Stimulated activated CD8-positive, alpha-beta memory T cell treated with anti-CD3 and anti-CD28 coated beads, Interleukin-15, amount 100 ng/mL, for 48 hours (primary cell): ENCODE results near the gene TMOD2.
A peak's percentile ranks its signal among the peaks of the same experiment; 100 is the strongest.

Source experiments
- DNase-seq, 2 donors: peaks; one replicate each; pipeline ENCODE4 v3.0.0-alpha.2; 2020; ENCODE audit warnings: low read depth in 2 of 2

Gene TMOD2

GRCh38 chr15:51736069-51736468 lies 15.3 kb upstream of the TMOD2 start:
- DNase-seq: no peak

- peak in 1 of 2 donors; percentile 37 for DNase-seq
Measured at GRCh38 chr15:51736751-51737521, 14.5 kb upstream of the TMOD2 start.

DNA sequence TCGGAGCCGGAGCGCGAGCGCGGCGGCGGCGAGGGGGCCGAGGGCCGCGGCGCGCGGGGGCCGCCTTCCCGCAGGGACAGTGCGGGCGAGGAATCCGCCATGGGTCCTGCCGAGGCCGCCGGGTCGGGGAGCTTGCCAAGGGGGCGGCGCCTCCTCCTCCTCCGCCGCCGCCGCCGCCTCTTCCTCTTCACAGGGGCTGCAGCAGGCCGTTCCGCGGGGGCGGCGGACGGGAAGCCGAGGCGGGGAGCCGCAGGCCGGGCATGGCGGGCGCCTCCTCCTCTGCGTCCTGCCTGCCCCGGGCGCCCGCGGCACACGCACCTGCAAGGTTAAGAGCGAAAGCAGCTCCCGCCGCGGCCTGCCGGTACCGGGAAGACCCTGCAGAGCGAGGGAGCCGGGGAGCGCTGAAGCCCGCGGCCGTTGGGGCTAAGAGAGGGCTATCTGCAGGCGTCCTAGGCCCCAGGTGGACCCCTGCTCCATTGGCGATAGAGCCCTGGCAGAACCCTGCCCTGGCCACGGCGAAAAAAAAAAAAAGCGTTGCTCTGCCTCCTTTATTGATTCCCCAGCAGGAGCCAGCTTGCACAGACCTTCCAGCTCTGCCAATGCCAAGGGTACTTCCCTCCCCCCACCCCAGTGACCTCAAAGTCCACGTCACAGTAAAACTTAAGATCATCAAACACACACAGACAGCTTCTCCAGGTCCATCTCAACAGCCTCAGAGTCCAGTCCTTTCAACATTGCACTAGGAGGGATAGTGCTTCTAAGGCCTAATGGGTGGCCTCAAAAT lies 13.7 kb upstream of the TMOD2 start, which contains the start of gene LYSMD2:
LYSMD2 (minus strand) TSS at position 134 of the 784 bp plus-strand sequence; CDS start at position 101, 33 bp downstream.
- DNase-seq: peak; percentile 58 to 63

GRCh38 chr15:51738553-51738952 lies 12.8 kb upstream of the TMOD2 start:
- no peak for DNase-seq

GRCh38 chr15:51739061-51739712 lies 12.2 kb upstream of the TMOD2 start:
- DNase-seq: no peak

- no peak for DNase-seq
Measured at GRCh38 chr15:51749307-51749706, 2.1 kb upstream of the TMOD2 start.

DNA sequence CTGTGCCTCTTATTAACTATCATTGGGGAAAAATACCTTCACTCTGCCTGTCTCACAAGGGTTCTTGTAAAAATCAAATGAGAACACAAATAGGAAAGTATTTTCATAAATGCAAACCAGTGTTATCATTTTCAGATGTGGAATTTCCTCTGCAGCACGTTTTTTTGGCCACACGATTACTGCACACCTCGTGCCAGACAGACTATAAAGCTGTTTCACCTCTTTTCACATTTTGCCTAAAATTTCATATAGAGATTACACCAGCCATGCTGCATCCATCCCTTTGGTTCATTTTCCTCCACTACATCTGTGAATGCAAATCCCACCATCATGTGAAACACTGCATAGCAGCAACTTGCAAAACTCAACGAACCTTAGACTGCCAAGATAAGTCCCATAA lies 1.2 kb upstream of the TMOD2 start:
- DNase-seq: no peak

DNA sequence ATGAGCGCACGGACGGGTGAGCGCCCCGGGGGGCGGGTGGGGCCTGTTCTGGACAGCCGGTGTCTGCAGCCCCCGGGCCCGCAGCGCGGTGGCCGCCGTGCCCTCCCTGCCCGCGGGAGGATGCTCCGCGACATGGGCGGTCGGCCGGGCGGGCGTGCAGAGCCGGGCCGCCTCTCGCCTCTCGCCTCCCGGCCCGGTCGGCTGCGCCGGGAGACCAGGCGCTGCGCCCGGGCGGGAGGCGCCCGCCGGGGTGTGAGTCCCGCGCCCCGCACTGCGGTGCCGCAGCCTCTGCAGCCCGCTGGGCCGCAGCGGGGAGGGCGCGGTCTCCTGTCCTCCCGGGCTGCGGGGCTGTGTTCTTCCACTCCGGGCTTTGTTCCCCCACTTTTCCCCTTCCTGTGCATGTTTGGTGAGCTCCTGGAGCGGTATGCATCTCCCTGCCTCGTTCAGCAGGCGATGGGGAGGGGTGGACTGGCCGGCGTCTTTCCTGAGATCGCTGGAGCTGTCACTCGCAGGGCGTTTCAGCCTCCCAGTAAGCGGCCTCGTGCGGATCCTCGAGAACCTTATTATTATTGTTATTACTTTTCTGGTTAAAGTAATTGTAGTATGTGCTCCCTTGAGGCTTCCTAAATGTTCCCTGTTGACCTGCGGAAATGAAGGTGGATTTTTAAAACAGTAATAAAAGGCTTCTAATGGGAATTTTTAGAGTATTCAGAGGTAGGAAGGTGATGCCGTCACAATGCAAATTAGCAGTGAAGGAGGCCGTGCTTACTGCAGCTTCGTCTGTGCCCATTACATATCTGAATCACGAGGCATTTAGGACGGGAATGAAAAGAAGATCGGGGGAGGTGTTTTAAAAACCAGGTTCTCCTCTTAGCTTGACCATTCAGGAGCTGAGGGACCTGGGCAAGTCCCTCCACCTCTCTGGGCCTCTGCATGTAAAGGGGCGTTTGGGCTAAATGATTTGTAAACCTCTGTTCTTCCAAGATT lies 593 bp downstream of the TMOD2 start:
- DNase-seq: no peak

DNA sequence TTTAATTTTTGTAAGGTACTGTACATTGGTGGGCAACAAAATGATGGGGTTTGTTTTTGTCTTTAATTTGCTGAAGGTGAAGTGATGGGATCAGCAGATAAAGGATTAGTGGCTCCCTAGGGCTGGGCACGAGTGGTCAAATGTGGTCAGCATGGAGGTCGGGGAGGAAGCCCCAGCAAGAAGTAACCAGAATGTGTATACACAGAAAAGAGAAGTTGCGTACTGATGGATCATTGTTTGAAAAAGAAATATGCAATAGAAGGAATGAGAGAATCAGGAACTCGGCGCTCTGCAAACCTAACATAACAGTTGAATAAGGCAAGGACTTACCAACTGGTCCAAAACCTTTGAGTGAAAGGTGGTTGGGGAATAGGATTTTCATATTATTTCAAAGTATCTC lies 1.5 kb downstream of the TMOD2 start:
- no peak for DNase-seq

- no peak for DNase-seq
Measured at GRCh38 chr15:51754267-51754666, 2.9 kb downstream of the TMOD2 start.

DNA sequence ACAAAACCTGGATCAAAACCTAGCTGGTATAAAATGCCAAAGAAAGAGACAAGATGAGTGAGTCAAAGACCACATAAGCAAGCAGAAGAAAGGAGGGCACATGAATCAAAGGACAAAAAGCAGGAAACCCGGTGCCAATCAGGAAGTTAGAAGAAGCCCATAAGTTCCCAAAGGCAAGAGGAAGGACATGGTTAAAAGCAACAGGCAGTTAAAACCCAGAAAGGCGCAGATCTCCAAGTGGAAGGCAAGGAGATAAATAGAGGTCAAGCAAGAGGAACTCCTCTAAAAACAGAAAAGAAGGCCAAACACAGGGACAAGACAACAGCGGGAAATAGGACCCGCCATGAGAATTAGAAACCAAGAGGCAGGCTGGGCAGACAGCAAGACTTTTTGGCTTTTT lies 4.4 kb downstream of the TMOD2 start:
- no peak for DNase-seq

DNA sequence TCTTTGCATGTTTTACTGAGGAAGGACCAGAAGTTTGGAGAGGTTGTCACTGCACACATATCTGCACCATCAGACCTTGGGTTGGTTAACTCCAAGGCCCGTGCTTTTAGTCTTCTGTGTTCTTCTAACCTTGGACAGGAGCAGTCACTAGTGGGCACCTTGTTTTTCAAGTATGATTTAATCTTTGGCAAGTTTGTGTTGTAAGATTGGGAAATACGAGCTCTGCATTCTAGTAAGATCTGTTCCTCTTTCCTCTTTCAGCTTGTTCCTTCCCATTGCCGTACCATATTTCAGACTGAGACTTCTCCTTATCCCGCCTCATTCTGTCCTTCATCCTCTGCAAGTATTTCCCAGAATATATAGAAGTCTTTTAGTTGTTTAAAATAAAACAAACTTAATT lies 5.1 kb downstream of the TMOD2 start:
- DNase-seq: no peak

GRCh38 chr15:51757450-51757849 lies 6.1 kb downstream of the TMOD2 start:
- no peak for DNase-seq

DNA sequence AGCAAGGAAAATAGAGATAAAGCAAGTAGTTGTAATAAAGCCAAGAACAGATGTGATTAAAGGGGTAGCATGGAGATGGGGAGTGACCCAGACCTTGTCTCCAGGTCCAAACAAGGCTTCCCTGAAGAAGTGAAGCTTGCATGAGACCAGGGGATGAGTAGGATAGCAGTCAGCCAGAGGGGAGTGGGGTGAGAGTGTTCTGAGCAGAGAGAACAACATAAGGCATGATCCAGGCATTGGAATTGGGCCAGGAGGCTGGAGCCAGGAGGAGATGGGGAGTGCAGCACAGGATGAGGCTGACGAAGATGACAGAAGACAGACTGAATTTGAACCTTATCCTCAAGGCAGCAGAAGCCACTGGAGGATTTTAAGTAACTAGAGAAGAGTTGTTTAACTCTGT lies 7.2 kb downstream of the TMOD2 start:
- no peak for DNase-seq

DNA sequence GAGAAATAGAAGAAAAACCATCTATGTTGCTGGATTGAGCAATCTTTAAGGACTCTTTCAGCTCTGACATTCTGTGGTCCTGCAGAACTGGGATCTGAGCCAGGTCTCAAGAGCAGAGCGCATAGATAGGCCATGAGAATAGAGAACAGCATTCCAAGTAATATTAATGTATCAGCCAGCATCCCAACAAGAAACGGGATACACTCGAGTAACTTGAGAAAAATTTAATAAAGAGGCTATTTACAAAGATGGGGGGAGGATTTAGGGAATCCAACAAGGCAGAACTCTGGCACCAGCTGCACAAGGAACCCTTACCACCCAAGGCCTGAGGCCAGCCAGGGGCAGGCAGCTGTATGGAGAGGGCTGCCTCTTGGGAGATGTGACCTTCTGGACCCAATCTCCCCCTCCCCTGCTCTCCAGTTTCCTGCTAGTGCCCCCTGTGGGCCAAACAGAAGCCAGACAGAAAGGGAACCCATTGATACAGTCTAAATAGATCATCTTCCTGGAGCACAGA lies 8.2 kb downstream of the TMOD2 start:
- no peak for DNase-seq

DNA sequence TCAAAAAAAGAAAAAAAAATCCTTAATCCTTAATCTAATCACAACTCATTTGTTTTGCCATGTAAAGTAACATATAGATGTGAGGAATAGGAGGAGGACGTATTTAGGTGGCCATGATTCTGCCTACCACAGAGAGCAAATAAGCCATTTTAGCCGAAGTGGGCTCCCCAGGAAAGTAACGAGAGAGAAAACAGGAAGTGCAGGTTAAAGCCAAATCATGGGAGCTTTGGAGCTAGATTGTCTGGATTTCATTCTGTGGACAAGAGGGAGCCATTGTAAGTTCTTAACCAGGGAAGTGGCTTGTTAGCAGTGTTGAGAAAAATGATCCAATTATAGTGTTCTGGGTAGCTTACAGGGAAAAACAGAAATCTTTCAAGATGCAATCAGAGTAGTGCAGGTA lies 9.4 kb downstream of the TMOD2 start:
- no peak for DNase-seq

DNA sequence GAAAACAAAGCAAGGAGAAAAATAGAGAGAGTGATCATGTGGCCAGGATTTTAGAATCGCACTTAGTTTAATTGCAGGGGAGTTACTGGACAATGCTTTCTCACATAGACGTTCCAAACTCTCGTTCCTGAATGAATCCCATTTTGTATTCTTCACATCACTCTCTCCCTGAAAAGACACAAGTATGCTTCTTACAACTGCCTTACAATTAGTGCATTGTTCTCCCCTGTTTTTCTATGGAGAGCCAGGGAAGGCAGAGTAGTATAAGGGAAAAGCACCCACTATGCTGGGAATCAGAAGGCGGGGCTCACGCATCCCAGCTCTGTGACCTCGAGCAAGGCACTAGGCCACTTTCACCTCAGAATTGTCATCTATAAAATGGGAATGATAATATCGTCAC lies 14.4 kb downstream of the TMOD2 start:
- no peak for DNase-seq

DNA sequence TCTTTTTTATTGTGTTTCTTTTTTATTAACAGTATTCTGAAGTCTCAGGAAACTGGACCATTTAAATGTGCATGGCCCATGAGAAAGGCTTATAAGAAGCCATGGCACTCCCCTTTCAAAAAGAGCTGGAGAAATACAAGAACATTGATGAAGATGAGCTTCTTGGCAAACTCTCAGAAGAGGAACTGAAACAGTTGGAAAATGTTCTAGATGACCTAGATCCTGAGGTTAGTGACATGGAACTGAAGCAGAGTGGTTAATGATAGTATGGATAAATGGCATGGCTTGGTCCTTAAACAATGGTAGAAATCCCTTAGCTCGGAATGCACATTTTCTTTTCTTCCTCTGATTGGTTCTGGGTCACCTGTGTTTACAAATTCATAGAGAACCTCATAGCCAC lies 14.9 kb downstream of the TMOD2 start:
- no peak for DNase-seq

DNA sequence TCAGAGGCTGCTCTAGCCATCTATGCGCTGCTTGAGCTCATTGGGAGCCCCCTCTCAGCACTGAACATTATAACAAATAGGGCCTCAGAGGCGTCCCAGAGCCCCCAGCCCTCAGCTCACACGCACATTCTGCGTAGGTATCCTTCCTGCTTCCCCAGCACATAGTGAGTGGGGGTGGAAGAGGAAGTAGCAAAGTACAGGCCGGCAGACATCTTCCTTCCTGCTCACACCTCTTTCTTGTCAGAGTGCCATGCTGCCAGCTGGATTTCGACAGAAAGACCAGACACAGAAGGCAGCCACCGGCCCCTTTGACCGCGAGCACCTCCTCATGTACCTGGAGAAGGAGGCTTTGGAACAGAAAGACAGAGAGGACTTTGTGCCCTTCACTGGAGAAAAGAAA lies 16.6 kb downstream of the TMOD2 start:
- no peak for DNase-seq

DNA sequence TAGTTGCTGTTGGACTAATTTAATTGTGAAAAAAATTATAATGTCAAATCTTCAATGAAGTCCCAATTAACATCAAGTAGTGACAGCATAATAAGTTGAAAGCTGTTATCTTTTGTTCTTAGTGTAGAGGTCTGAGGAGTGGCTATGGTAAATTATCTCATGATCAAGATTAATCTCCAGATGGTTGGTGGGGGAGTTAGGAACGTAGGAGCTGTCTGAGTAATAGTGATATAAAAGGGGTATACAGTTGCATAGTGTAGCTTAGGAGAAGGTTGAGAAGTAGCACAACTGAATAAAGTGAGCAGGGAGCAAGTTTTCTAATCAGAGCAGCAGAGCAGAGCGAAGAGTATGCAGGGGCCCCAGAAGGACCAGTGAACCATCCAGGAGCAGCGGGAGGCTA lies 19.5 kb downstream of the TMOD2 start:
- DNase-seq: no peak

DNA sequence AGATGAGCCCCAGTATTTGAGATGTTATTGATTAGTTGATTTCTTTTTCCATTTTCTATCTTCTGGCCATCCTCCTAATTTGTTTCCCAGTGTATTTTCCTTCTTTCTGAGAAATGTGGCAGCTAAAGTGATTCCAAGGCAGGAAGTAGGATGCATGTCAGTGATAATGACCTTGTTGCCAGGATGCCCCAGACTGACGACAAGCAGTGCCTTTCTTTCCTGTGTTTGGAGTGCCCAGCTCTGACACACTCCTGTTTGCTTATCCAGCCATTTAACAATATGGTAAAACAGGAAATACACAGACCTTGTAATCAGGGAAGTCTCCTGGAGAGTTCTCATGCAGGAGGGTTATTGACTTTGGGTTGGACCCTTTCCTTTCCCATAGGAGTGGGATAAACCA lies 20.4 kb downstream of the TMOD2 start:
- DNase-seq: no peak
